Dermis microvascular lymphatic vessel endothelial cell (primary cell): ENCODE data around the gene PRKCZ. TPM values are rescaled to one million over a fixed set of nuclear protein-coding genes. Genes with fewer than 3 reads are reported as not detected.
"Not testable (repeated sequence)": the region's sequence is repeated elsewhere in the genome, so short reads cannot be mapped to it uniquely, and the experiment has no call there.

ENCODE experiments used
- DNase-seq, 2 donors: peaks; one replicate each; pipeline versions ENCODE4 v3.0.0 to v3.0.0-alpha.2; 2010; ENCODE audit warnings: low read depth in 2 of 2
- total RNA-seq: library from RNA; depleted of rRNA; stranded (reverse); fragments of >200 nt; gene quantifications from 2 replicates; pipeline ENCODE4 v1.2.1, GENCODE V29; 2014

The PRKCZ gene
- total RNA-seq, 1 donor from 2014 or later, result 24.0 TPM

DNA sequence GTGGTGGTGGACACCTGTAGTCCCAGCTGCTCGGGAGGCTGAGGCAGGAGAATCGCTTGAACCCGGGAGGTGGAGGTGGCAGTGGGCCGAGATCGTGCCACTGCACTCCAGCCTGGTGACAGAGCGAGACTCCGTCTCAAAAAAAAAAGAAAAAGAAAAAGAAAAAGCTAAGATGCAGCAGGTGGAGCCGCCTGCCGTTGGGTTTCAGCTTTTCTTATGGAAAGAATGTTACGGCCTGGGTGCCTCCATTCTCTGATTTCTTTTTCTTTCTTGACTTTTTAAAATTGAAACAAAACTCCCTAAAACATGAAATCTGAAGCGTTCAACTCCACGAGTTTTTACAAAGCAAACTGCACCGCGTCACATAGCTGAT lies 64.4 kb downstream of the PRKCZ start:
- DNase-seq, result not testable (repeated sequence)

DNA sequence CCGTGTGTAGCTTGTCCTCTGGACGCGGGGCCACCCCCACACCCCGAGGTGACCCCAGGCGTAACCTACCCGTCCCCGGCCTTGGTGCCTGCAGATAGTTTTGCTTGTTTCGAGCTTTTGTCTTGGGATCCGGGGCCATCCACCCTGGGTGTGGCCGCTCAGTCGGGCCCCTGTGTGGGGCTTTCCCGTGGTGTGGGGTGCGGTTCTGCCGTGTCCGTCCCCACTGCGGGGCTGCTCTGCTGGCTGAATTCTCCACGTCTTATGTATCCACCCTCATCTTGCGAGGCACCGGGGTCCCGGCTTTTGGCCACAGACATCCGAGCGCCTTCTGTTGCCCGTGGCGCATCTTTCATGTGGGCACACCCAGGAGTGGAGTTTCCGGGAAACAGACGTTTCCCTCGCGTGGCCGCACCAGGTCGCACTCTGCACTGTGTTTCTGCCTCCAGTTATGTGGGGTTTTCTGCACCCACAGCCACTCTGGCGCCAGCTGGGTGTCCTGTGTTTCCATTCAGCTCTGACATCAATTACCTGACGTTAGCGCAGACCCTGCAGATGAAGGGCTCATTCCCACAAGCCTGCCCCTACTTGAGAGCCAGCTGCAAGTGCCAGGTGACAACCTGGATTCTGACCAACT lies 64.9 kb downstream of the PRKCZ start:
- no peak for DNase-seq

DNA sequence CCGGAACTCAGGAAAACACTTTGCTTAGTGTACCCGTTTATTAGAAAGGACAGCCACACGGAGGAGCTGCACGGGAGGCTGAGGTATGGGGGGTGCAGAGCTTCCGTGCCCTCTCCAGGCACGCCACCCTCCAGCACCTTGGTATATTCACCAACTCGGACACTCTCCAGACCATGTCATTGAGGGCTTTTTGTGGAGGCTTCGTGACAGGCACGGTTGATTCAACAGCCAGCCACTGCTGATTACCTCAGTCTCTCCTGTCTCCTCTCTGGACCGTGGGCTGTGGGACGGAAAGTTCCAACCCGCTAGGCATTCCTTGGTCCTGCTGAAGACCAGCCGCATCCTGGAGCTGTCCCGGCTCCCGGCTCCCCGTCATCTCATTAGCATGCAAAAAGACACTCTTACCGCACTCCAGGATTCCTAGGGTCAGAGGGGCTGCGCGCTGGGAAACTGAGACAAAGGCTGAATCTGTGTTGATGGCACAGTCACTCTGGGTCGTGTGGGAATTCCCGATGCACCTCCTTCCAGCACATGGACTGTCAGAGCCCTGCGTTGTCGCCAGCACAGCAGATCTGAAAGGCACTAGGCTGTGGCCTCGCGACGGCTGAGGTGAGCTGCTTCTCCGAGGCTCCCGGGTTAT lies 65.6 kb downstream of the PRKCZ start:
- DNase-seq, result no peak

DNA sequence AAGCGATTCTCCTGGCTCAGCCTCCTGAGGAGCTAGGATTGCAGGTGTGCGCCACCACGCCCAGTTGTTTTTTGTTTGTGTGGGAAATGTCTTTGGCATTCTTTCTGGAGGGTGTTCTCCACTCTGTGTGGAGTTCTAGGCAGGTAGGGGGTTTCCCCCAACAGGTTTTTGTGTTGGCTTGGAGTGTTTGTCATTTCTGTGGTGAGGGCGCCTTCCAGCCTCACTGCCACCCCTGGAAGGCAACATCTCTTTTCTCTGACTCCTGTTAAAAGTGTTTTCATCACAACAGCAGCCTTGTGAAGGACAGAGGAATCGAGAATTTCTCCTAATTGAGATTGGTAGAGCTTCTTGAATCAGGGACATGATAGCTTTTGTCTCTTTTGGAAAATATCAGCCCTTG lies 69.7 kb downstream of the PRKCZ start:
- no peak for DNase-seq

DNA sequence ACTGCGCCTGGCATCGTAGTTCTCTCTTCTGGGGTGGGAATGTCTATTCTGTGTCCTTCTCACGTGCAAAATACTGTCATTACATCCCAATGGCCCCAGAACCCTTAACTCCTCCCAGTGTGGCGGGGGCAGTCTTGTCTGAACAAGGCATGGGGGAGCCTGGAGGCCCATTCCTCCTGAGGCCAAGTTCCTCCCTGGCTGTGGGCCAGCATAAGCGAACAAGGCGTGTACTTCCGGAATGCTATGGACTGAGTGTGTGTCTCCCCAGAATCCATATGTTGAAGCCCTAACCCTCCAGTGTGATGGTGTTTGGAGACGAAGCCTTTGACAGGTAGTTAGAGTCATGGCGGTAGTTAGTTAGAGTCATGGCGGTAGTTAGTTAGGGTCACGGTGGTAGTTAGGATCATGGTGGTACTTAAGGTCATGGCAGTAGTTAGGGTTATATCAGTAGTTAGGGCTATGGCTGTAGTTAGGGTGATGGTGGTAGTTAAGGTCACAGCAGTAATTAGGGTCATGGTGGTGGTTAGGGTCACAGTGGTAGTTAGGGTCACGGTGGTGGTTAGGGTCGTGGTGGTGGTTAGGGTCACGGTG lies 71.0 kb downstream of the PRKCZ start:
- no peak for DNase-seq

DNA sequence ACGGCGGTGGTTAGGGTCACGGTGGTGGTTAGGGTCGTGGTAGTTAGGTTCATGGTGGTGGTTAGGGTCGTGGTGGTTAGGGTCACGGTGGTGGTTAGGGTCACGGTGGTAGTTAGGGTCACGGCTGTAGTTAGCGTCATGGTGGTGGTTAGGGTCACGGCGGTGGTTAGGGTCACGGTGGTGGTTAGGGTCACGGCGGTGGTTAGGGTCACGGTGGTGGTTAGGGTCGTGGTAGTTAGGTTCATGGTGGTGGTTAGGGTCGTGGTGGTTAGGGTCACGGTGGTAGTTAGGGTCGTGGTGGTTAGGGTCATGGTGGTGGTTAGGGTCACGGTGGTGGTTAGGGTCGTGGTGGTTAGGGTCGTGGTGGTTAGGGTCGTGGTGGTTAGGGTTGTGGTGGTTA lies 71.6 kb downstream of the PRKCZ start:
- DNase-seq, result peak in 1 of 2 donors; percentile 16

DNA sequence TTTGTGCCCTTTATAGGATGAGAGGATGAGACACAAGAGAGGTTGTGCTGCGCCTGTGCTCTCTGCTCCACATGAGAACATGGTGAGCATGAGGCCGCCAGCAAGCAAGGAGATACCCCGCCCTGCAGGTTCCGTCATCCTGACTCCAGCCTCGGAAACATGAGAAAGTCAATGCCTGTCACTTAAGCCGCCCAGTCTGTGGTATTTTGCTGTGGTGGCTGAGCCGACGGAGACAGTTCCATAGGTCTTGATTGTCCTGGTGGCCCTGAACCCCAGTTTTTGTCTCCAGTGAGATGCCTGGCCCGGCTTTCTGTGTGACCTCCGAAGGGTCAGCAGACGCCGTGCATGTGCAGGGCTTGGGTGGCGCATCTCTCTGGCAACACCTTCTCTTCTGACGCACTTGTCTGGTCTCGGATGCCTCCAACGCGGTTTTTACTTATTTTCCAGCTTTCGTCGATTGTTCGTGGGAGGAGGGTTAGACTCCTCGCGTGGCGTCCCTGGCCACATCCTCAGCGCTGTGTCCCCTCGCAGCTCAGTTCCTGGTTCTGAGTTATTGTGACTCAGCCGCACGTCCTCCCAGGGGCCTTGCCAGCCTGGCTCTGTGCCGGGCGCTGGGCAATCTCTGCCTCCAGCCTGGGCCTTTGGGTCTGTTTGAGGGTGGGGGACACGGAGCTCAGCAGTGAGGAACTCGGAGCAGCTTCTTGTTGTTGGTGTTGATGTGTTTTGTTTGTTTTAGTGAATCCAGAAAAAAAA lies 74.4 kb downstream of the PRKCZ start:
- DNase-seq, result no peak

DNA sequence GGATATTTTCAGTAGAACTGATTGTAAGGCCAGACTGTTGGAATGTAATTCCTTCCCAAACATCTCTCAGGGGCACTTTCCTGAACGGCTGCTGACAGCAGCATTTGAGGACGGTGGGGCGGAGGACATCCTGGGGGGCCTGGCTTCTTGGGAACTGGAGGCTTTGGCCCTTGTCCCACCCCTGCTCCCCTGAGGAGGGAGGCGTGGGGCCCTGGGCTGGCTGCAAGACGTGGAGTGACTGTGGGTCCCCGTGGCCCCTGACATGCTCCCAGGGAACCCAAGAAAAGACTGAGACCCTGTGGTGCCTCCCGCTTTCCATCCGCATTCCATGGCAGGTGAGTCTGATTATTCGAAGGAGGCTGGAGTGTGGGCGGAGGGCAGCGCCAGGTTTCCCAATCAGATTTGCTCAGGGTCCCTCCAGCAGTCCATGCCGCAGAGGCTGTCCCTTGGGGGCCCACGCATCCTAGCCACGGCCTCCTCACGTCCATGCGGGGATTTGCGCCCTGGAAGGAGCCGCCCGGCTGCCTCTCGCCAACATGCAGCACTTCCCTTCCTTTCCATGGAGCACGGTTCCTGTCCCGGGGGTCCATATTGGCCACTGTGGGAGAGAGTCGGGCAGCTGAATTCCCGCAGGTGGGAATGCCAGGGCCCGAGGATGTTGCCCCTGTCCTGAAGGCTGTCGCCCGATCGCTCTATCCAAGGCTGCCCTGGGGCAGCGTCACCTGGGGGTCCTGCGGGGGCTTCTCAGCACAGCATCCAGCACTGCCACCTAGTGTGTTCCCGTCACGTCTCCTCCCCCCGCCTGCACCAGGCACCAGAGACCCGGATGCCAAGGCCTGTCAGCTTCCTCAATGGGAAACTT lies 75.4 kb downstream of the PRKCZ start:
- no peak for DNase-seq

DNA sequence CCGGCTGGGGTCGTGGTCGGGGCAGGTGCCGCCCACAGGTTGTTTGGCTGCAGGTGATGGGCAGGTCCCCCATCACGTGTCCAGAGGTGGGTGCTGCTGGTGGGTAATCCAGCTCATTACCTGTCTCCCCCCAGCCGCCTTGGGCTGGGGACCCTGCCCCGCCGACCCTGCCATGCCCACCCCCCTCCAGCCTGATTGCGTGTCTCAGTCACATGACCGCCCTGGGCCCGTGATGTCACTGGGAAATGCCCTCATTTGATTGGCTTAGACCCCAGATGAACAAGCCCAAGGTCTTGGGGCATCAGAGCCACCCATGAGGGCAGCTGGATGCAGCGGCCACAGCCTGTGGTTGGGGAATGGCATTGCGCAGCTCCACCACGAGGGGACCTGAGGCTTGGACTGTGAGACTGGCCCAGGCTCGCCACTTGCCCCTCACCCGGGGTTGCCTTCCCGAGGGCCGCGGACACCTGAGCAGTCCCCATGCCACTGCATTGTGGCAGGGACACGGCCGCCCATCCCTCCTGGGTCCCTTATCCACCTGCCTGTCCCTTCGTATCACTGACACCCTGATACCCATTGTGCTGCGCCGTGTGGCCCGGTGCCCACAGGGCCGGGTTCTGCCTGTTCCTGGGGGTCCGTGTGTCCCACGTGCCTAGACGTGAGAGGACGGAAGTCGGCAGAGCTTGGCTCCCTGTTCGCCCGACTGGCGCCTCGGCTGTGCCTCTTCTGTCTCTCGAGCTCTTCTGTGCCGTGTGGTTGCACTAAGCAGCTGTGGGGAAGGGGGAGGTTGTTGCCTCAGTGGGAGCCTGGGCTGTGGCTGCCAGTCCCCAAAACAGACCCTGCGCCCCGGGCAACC lies 76.3 kb downstream of the PRKCZ start:
- no peak for DNase-seq

DNA sequence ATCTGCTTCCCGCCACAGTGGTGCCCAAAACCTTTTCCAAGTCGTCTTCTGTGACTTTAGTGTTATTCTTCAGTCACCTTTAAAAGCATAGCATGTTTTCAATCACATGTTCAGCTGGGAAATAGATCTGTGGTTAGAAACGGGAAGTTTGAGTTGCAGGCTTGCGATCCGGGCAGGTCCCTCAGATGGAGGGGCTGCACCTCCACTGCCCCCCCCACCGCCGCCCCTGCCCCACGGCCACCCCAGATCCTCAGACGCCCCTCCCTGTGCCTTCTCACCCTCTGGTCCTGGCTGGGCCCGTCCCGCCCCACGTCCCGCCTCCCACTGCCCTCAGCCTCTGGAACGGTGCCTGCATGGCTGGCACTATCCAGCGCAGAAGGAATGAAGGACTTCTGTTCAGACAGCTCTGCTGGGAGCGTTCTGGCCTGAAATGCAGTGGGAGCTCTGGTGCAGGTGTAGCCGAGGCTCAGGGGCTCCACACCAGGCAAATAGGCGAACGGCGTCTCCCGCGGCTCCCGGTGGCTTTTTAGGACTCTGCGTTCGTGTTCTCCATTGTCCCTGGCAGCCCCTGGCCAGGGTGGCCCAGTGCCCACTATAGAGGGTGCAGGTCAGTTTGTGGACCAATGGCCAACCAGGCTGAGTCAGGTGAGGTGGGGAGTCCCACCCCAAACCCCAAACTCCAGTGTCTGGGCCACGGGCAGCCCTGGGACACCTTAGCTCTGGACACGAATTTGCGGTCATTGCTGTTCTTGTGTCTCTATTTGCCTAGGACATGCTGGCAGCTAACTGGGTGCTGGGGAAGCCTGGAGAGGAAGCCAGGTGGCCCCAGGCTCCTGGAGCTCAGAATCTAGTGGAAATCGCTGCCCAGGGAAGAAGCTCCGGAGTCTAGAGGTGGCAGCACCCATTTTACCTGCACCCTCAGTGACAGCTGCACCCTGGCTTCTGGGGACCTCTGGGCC lies 77.3 kb downstream of the PRKCZ start:
- no peak for DNase-seq

DNA sequence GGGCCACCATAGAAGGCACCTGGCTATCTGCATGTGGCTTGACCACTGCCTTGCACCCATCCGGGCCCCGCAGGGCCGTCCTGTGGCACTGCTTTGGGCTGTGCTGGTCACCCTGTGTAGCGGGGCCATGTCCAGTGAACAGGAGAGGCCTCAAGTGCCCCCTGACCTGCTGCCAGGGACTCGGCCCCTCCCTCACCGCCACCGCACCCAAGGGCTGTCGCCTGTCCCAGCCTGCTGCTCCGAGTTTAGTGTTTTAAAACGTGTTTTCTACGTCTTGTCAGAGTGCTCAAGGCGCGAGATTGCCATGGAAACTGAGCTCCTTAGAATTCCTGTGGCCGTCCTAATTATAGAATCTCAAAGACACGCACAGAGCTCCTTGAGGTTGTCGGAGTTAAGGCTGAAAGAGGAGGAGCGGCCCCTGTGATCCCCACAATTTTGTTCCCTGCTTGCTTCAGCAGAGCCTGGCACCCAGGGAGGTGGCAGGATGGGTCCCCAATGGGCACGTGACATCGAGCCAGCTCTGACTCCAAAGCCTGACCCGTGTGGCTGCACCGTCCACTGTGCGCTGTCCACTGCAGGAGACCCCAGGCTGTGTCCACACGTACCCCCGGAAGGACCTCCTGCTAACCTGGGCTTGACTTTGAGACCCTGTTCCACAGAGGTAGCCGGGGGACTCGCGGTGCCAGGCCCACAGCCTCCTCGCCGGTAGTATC lies 78.1 kb downstream of the PRKCZ start:
- DNase-seq, result no peak

DNA sequence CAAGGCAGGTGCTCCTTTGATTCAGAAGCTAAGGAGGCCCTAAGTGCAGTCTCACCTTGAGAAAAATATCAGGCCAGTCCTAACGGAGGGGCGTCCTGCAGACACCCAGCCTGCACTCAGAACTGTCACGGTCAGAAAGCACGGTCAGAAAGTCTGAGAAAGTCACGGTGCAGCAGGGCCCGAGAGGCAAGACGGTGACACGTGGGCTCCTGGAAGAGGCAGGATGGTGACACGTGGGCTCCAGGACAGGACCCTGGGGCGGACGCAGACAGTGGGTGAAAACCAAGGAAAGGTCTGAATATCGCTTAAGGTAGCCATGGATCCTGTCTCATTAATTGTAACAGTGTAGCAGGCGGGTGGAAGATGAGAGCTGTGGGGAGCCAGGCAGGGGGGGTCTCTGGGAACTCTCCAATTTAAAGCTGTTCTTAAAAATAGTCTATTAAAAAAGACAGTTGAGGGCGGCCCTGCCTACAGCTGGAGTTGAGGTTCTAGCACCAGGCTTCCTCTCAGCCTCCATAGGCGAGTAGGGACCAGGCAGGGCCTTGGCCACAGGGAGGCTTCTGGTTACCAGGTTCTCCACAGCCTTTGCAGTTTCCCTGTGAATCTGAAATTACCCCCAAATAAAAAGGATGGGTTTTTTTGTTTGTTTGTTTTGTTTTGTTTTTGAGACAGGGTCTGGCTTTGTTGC lies 79.2 kb downstream of the PRKCZ start:
- no peak for DNase-seq

DNA sequence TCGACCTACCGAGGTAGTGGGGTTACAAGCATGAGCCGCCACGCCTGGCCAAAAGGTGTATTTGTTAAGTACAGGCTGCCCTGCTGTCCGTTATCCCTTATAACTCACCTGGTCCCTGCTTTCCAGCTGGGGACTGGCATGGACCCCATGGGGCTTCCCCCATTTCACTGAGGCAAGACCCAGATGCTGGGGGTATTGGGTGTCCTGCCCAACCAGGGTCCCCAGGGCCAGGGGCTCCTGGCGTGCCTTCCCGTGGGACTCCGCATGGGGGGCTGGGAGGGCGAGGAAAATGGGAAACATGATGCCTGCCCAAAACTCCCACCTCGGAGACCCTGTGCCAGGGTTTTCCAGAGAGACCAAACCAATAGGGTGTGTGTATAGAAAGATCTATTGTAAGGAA lies 79.9 kb downstream of the PRKCZ start:
- no peak for DNase-seq

DNA sequence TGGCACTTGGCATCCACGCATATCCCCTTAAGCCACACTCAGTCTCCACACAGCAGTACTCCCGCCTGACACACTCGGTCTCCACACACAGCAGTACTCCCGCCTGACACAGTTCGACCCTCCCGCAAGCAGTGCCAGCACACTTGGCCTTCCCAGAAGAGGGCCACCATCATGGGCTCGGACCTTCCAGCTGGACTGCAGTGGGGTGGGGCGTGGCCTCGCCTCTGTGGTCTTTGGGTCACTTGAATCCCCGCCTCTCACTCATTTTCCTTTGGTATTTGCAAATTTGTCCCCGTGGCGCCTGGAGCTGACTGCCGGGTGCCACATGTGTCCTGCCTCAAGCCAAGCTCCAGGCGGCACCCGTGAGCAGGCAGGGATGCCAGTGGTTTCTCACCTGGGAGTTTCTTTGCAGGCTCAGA lies 80.7 kb downstream of the PRKCZ start:
- no peak for DNase-seq

DNA sequence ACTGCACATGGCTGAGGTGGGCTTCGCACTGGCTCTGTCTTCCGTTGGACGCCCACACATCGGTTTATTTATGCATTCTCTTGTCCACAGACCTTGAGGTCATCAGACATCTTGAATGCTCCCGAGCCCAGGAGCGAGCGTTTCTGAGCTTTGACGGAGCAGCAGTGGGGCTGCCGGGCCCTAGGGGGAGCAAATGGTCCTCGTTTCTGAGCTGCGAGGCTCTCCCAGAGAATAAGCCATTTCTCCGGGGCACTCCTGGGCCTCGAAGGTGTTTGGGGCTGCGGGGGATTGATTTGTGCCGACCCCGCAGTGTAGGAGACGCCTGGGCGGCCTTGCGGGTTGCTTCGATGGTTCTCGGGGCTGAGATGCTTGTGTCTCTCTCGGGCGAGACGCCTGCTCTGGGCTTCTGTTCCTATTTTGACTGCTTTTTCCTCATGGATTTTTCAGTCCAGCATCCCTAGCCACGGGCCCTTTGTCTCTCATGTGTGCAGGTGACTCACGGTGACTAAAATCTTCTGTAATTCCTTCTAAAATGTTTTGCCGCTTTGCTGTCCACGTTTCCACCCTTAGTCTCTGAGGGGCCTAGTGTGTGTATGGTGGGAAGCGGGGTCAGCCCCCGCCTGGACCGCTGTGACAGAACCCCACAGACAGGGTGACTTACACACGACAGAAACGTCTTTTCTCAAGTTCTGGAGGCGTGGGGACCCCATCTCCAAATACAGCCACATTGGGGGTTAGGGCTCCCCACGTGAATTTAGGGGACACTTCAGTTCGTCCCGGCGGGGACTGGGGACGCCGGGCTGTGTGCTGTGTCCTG lies 82.2 kb downstream of the PRKCZ start:
- peak in 1 of 2 donors; percentile 26 for DNase-seq

DNA sequence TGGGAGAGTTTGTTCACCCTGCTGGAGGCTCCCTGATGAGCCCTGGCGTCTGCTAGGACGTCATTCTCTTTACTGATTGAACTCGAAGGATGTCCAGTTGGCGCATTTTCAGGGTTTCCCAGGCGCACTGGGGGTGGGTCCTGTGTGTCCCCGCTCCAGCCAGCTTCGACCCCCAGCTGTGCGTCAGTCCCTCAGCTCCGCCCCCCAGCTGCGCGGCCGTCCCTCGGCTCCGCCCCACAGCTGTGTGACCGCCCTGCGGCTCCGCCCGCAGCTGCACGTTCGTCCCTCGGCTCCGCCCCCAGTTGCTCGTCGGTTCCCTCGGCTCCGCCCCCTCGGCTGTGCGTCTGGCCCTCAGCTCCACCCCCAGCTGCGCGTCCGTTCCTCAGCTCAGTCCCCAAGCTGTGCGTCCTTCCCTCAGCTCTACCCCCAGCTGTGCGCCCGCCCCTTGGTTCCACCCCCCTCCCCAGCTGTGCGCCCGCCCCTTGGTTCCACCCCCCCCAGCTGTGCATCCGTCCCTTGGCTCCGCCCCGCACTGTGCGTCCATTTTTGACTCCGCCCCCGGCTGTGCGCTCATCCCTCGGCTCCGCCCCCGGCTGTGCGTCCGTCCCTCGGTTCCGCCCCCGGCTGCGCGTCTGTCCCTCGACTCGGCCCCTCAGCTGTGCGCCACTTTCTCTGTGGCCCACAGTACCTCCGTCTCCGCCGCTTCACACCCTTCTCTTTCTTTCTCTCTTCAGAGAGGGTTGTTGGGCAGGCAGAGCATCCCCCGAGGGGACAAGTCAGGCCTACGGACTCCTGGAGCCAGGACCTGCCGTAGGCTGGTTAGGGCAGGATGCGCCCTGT lies 83.0 kb downstream of the PRKCZ start:
- peak; percentile 92 to 96 for DNase-seq
